Panc1 (cell line): Measurements from ENCODE around the gene SMIM12. TPM values are rescaled to one million over a fixed set of nuclear protein-coding genes. Genes with fewer than 3 reads are reported as not detected.
A peak's percentile ranks its signal among the peaks of the same experiment; 100 is the strongest.

Experiments used
- ATAC-seq: fragments of 200-7000 bp; cut with Tn5 transposase; 2 replicates; pipeline ENCODE4 v1.9.1; 2020; ENCODE audit warnings: mild to moderate bottlenecking, moderate library complexity
- BruUV-seq: library from RNA; stranded (reverse); fragments of 400-500 nt; replicated peaks from 2 replicates; lab custom pipeline; 2021; lab: Mats Ljungman, UMichigan
- CTCF ChIA-PET: fragments of 300-600 bp; sonication (Branson Sonifier 250); formaldehyde crosslinking; loops from one replicate; lab custom pipeline; 2022; ENCODE audit warnings: antibody characterized with exemption; lab: Charles Lee
- POLR2A ChIA-PET: fragments of 300-600 bp; sonication (Branson Sonifier 250); formaldehyde crosslinking; loops from one replicate; lab custom pipeline; 2022; ENCODE audit warnings: antibody characterized with exemption; lab: Charles Lee
- DNase-seq: peaks from one replicate; pipeline ENCODE4 v3.0.0-alpha.2; 2010; ENCODE audit warnings: low read depth, low spot score
- H3K27ac ChIP-seq: 2 replicates; pipeline ENCODE4 v1.5.1; 2011; ENCODE audit warnings: mild to moderate bottlenecking, low read length, inconsistent platforms
- H3K27me3 ChIP-seq: fragments of 200-500 bp; sonication (Bioruptor generic); 2 replicates; pipeline ENCODE4 v1.6.0; 2014; ENCODE audit warnings: low read length, inconsistent platforms; ENCODE audit not compliant: control insufficient read depth, insufficient read depth
- H3K36me3 ChIP-seq: fragments of 200-500 bp; sonication (Bioruptor generic); 2 replicates; pipeline ENCODE4 v1.5.1; 2014; ENCODE audit warnings: inconsistent platforms, mild to moderate bottlenecking, low read length, moderate library complexity; ENCODE audit not compliant: control insufficient read depth, insufficient read depth
- H3K4me1 ChIP-seq: 2 replicates; pipeline ENCODE4 v1.5.1; 2011; ENCODE audit warnings: inconsistent platforms, mild to moderate bottlenecking, low read length, moderate library complexity; ENCODE audit not compliant: control insufficient read depth, insufficient read depth
- H3K4me3 ChIP-seq, 2 experiments: 2 replicates each; pipeline ENCODE4 v1.5.1; 2011 to 2012; ENCODE audit warnings: low read depth in 2 of 2, low read length in 2 of 2, mild to moderate bottlenecking in 2 of 2, inconsistent platforms in 1 of 2, moderate library complexity in 1 of 2
- H3K9me3 ChIP-seq: fragments of 200-500 bp; sonication (Bioruptor generic); 2 replicates; pipeline ENCODE4 v1.5.1; 2014; ENCODE audit warnings: low read depth, mild to moderate bottlenecking, inconsistent platforms, low read length, moderate library complexity; ENCODE audit not compliant: control insufficient read depth, insufficient read depth
- CTCF ChIP-seq: fragments of 450-650 bp; IDR thresholded peaks from 2 replicates; pipeline ENCODE4 v1.5.1; 2017; ENCODE audit warnings: mild to moderate bottlenecking
- POLR2AphosphoS5 ChIP-seq: IDR thresholded peaks from 2 replicates; pipeline ENCODE4 v1.6.1; 2012; ENCODE audit warnings: mild to moderate bottlenecking, low read depth, low read length, moderate library complexity
- SIN3A ChIP-seq: IDR thresholded peaks from 2 replicates; pipeline ENCODE4 v1.6.1; 2012; ENCODE audit warnings: low read depth, mild to moderate bottlenecking, low read length, moderate library complexity, borderline replicate concordance; ENCODE audit not compliant: insufficient read depth
- TCF7L2 ChIP-seq: IDR thresholded peaks from 2 replicates; pipeline ENCODE4 v1.6.1; 2011; ENCODE audit warnings: mild to moderate bottlenecking, low read depth, low read length, inconsistent platforms
- in situ Hi-C: cut with HindIII; loops from 2 replicates; pipeline ENCODE4 v1.10.0; 2016; ENCODE audit warnings: low sequenced_read_pairs, low pct_unique_long_range_greater_than_20kb
- intact Hi-C: fragments of 100-400 bp; cut with micrococcal nuclease; formaldehyde crosslinking; loops from one replicate; pipeline ENCODE4 v1.10.0; 2022; ENCODE audit not compliant: unreplicated experiment
- total RNA-seq: library from RNA; stranded (reverse); gene quantifications from one replicate; pipeline ENCODE4 v1.2.1, GENCODE V29; 2021; ENCODE audit not compliant: unreplicated experiment
- TF ChIP-seq, protein P1 (sequence below), 2 experiments: IDR thresholded peaks; 2 replicates each; pipeline ENCODE4 v1.6.1; 2011 to 2012; ENCODE audit warnings: low read depth in 2 of 2, control low read depth in 1 of 2, low read length in 1 of 2, mild to moderate bottlenecking in 1 of 2, moderate library complexity in 1 of 2; ENCODE audit not compliant: insufficient read depth in 1 of 2

SMIM12 gene
- total RNA-seq, 1 experiment from 2014 or later: 47.5 TPM

DNA sequence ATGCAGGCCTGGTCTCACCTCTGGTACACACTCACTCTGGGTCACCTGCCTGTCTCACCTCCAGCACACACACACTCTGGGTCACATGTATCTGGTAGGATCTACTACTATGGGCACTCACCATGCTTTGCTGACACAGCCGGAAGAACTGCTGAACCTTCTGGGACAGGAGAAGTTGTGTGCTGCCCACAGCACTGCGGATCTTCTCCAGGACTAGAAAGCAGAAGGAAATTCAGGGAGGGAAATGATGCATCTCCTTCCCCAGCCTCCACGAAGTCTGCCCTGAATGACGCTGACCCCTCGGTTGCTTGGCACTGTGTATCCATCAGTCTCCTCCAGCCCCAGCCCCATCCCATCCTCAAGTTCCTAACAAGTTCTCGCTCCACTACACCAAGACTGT is 7.9 kb upstream of the SMIM12 start:
- H3K9me3 ChIP-seq: no peaks in the 10 kb centered on the region
- H3K36me3 ChIP-seq: no peaks in the 10 kb centered on the region
- in situ Hi-C loops: no loop called here
- H3K4me1 ChIP-seq: no peaks in the 10 kb centered on the region
- ChIA-PET CTCF (no interaction called here), POLR2A (no interaction called here)
- ATAC-seq (no peak), DNase-seq (no peak)
- no peak overlapping the region for H3K27ac ChIP-seq
- peaks cover 5% of the 10 kb centered on the region for H3K27me3 ChIP-seq
- BruUV-seq: no TSS peak
- intact Hi-C loops: no loop called here
- TF ChIP-seq POLR2AphosphoS5 (no peak), SIN3A (no peak), TCF7L2 (no peak), CTCF (no peak)
- TF ChIP-seq, protein P1, sequence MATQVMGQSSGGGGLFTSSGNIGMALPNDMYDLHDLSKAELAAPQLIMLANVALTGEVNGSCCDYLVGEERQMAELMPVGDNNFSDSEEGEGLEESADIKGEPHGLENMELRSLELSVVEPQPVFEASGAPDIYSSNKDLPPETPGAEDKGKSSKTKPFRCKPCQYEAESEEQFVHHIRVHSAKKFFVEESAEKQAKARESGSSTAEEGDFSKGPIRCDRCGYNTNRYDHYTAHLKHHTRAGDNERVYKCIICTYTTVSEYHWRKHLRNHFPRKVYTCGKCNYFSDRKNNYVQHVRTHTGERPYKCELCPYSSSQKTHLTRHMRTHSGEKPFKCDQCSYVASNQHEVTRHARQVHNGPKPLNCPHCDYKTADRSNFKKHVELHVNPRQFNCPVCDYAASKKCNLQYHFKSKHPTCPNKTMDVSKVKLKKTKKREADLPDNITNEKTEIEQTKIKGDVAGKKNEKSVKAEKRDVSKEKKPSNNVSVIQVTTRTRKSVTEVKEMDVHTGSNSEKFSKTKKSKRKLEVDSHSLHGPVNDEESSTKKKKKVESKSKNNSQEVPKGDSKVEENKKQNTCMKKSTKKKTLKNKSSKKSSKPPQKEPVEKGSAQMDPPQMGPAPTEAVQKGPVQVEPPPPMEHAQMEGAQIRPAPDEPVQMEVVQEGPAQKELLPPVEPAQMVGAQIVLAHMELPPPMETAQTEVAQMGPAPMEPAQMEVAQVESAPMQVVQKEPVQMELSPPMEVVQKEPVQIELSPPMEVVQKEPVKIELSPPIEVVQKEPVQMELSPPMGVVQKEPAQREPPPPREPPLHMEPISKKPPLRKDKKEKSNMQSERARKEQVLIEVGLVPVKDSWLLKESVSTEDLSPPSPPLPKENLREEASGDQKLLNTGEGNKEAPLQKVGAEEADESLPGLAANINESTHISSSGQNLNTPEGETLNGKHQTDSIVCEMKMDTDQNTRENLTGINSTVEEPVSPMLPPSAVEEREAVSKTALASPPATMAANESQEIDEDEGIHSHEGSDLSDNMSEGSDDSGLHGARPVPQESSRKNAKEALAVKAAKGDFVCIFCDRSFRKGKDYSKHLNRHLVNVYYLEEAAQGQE (IDR thresholded peaks at IDR 0.05; ENCODE audit: insufficient read depth in 1 of 2, low read depth in 2 of 2, low read length in 1 of 2): no peak
- no peak overlapping the region for H3K4me3 ChIP-seq

GRCh38 chr1:34866762-34867109 is 7.2 kb upstream of the SMIM12 start:
- H3K9me3 ChIP-seq: no peaks in the 10 kb centered on the region
- ChIA-PET POLR2A (no interaction called here), CTCF (interaction anchor here (0.6 to 0.9 kb wide), 5 partner anchors 12 to 1604 kb away, joined by 3 to 11 read pairs (median 5); no protein-coding TSS in a partner anchor)
- no peak for TF ChIP-seq CTCF
- no peak for TF ChIP-seq POLR2AphosphoS5
- TF ChIP-seq, protein P1 (IDR thresholded peaks at IDR 0.05; ENCODE audit: insufficient read depth in 1 of 2, low read depth in 2 of 2, low read length in 1 of 2): no peak
- no peak for TF ChIP-seq TCF7L2
- no peak for TF ChIP-seq SIN3A
- BruUV-seq: no TSS peak
- in situ Hi-C loops (no loop called here), intact Hi-C loops (no loop called here)
- H3K4me3 ChIP-seq: peak overlapping the region; percentile 53 to 66
- ATAC-seq (no peak), DNase-seq (no peak)
- H3K4me1 ChIP-seq: no peaks in the 10 kb centered on the region
- no peaks in the 10 kb centered on the region for H3K36me3 ChIP-seq
- H3K27me3 ChIP-seq: peaks cover 2% of the 10 kb centered on the region
- no peak overlapping the region for H3K27ac ChIP-seq
